D721Med (cell line): ENCODE results near the gene FYCO1.

Experiments
- DNase-seq: peaks from one replicate; pipeline ENCODE4 v3.0.0; 2011; ENCODE audit warnings: low spot score; ENCODE audit not compliant: insufficient read length
- FAIRE-seq: peaks from 2 replicates; lab custom pipeline; 2011; peaks lifted over from hg19 to GRCh38; lab: Jason Lieb, UNC
- TF ChIP-seq, protein P1 (sequence below): IDR thresholded peaks from 2 replicates; pipeline ENCODE4 v1.5.1; 2012; ENCODE audit warnings: mild to moderate bottlenecking, control low read depth; ENCODE audit not compliant: insufficient read depth; ENCODE audit errors: missing control alignments

Gene FYCO1

DNA sequence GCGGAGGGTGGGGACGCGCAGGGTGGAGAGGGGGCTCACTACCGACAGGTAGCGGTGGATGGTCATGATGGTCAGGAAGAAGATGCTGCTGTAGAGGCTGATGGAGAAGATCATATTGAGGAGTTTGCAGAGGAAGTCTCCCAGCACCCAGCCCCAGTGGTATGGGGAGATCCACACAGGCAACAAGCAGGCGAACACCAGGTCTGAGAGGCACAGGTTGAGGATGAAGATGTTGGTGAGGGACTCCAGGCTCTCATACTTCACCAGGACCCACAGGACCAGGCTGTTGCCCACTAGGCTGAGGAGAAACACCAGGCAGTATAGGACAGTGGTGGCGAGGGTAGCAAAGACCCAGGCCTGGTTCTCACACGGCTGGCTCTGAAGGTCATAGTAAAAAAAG lies 25.9 kb upstream of the FYCO1 start:
- FAIRE-seq (no peak), DNase-seq (no peak)
- TF ChIP-seq, protein P1, sequence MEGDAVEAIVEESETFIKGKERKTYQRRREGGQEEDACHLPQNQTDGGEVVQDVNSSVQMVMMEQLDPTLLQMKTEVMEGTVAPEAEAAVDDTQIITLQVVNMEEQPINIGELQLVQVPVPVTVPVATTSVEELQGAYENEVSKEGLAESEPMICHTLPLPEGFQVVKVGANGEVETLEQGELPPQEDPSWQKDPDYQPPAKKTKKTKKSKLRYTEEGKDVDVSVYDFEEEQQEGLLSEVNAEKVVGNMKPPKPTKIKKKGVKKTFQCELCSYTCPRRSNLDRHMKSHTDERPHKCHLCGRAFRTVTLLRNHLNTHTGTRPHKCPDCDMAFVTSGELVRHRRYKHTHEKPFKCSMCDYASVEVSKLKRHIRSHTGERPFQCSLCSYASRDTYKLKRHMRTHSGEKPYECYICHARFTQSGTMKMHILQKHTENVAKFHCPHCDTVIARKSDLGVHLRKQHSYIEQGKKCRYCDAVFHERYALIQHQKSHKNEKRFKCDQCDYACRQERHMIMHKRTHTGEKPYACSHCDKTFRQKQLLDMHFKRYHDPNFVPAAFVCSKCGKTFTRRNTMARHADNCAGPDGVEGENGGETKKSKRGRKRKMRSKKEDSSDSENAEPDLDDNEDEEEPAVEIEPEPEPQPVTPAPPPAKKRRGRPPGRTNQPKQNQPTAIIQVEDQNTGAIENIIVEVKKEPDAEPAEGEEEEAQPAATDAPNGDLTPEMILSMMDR, result no peak

DNA sequence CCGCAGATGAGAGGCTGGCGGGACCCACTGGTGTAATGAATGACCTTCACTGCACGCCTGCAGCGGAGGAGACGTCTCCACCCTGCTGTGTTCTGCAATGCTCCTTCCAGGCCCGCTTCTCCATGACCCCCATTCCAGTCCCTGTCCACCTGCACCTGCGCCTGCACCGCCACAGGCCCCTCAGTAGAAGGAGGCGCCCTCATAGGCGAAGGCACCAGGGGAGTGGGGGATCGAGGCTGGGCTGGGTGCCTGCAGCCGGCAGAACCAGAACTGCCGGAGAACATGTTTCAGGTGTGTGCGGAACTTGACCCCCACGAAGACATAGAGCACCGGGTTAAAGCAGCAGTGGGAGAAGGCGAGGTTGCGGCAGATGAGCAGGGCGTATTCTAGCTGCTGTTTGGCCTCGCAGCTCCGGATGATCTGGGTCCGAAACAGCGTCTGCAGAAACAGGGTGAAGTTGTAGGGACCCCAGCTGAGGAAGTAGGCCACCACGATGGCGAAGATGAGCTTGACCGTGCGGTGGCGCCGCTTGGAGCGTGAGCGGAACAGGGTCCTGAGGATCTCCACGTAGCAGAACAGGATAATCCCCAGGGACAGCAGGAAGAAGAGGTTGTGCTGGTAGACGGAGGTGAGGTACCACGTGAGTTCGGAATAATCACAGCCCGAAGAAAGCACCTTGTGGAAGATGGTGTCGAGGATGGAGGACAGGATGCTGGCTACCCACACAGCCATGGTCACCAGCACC lies 25.3 kb upstream of the FYCO1 start:
- TF ChIP-seq, protein P1, result no peak
- no peak for FAIRE-seq

DNA sequence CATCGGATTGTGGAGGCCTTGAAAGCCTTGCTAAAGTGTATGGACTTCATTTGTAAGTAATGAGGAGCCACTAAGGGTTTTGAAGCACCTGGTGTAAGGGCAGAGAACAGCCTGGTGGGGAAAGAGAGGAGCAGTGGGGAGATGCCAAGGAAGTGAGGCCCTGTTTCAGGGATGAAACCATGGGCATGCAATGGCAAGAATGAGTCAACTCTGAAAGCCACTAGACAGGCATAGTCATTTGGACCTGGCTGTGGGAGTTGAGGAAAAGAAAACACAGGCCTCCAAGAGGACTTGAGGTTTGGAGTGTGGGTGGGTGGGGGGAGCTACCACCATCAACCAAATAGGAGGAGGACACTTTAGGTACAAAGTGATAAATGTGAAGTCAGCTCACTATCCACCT lies 24.1 kb upstream of the FYCO1 start:
- DNase-seq (no peak), FAIRE-seq (no peak)
- TF ChIP-seq, protein P1, result no peak

More for the DNA sequence above, 25.3 kb upstream of the FYCO1 start:
- no peak for DNase-seq

DNA sequence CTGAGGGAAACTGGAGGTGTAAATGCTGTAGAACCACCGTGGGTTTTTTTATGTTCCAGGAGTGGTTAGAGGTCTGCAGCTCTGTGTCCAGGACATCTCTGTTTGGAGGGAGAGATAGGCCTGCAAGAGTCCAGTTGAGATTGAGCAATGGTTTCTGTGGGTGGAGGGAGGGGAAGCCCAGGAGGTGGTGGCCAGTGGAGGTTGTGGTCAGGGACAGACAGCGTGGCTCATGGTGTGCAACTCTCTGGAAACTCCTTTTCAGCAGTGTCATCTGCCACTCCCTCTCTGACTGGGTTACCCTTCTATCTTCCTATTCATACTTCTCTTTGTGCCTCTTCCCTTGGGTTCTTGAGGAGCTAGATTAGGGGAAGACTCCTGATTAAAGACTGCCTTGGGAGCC lies 22.1 kb upstream of the FYCO1 start:
- no peak for FAIRE-seq
- TF ChIP-seq, protein P1, result no peak

DNA sequence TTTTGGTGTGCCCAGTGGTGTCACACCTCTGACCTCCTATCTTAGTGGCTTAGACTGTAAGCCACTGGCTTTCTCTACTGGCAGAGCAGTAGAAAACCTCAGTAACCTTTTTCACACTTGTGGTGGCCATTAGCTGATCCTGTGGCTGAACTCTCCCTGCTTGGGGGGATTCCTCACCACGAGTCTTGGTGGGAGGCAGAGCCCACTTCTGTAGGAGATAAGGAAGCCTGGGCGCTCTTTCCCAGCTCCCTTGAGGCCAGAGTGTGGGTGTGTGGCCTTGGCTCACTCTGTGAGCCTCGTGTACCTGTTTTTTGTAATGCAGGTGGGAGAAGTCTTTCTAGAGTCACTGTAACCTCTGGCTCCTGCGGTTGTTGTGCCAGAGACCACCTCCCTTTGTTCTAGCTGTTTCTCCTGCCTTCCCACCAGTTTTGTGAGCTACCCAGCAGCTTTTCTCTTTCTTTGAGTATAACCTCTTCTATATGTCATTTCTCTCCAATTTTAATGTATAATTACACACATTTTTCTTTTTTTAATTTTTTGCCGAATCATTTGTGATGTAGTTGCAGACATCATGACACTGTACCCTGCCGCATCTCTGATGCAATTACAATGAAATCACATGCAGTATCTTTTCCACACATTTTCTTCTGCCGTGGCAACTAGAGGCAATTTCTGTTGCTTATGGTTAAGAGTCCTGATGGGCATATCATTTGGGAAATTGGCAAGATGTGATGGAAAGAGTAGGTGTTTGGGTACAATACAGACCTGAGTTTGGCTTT lies 17.9 kb upstream of the FYCO1 start:
- no peak for DNase-seq
- TF ChIP-seq, protein P1, result no peak
- no peak for FAIRE-seq

More for the DNA sequence above, 22.1 kb upstream of the FYCO1 start:
- DNase-seq, result no peak

DNA sequence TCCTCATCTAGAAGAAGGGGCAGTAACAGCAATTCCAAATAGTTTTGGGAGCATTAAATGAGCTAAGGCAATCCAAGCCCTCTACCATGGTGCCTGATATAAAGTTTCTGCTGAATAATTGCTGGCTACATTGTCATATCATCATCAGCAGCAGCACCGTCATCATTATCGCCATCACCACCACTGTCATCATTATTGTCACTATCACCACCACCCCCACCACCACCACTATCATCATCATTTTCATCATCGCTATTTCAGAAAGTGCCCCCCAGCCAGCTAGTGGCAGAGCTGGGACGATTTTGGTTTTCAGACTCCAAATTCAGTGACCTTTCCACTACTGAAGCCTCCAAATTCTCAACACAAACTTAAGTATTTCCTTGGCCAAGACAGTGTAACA lies 16.6 kb upstream of the FYCO1 start:
- FAIRE-seq, result no peak
- no peak for DNase-seq
- TF ChIP-seq, protein P1, result no peak

DNA sequence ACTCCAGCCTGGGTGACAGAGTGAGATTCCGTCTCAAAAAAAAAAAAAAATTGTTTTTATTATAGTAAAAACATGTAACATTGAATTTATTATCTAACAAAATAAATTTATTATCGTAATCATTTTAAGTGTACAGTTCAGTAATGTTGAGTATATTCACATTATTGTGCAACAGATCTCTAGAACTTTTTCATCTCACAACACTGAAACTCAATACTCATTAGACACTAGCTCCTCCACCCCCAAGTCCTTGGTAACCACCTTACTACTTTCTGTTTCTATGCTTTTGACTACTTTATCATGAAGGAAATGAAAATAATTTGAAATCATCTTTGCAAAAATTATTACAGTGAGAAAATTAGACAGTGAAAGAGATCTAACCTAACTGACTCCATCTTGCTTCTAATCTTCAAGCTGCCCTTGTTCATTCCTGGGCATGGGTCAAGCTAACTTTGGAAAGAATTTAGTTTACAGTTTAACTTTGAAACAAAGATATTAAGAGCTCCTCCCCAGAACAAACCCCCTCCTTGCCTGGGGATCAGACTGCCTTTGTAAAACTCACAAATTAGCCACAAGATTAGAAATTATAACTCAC lies 15.0 kb upstream of the FYCO1 start:
- TF ChIP-seq, protein P1, result no peak
- FAIRE-seq (no peak), DNase-seq (no peak)
